Measurements from ENCODE around the gene GNAZ. TPM values are rescaled to one million over a fixed set of nuclear protein-coding genes. Genes with fewer than 3 reads are reported as not detected.

The GNAZ gene
- total RNA-seq, 1 experiment from 2014 or later: 0.82 TPM

GRCh38 chr22:23079240-23079768, 9.0 kb downstream of the GNAZ start:
- POLR2A ChIA-PET: no interaction called here
- intact Hi-C loops (cut with micrococcal nuclease): no loop called here
- DNase-seq (ENCODE audit: unreplicated experiment): no peak
- Mint-ChIP-seq H3K4me3 (ENCODE audit: unreplicated experiment) (no peak overlapping the region), H3K27ac (ENCODE audit: low read depth, unreplicated experiment) (no peak overlapping the region), H3K27me3 (ENCODE audit: insufficient read depth, unreplicated experiment) (no peaks in the 10 kb centered on the region), H3K36me3 (ENCODE audit: insufficient read depth, unreplicated experiment) (no peaks in the 10 kb centered on the region), H3K4me1 (ENCODE audit: insufficient read depth, unreplicated experiment) (no peaks in the 10 kb centered on the region), H3K9me3 (ENCODE audit: unreplicated experiment) (no peaks in the 10 kb centered on the region)
- TF ChIP-seq CTCF (IDR thresholded peaks at IDR 0.05; ENCODE audit: unreplicated experiment): no peak
- CTCF ChIA-PET: no interaction called here
- no TSS peak for BruUV-seq (replicated peaks)

- H3K36me3 Mint-ChIP-seq (ENCODE audit: insufficient read depth, unreplicated experiment): no peaks in the 10 kb centered on the region
- no peak for TF ChIP-seq CTCF (IDR thresholded peaks at IDR 0.05; ENCODE audit: unreplicated experiment)
- ChIA-PET POLR2A (no interaction called here), CTCF (interaction anchor here (1.0 kb wide), 1 partner anchor 121 kb away, joined by 3 read pairs; no protein-coding TSS in a partner anchor)
- H3K4me1 Mint-ChIP-seq (ENCODE audit: insufficient read depth, unreplicated experiment): no peaks in the 10 kb centered on the region
- no peak overlapping the region for H3K27ac Mint-ChIP-seq (ENCODE audit: low read depth, unreplicated experiment)
- H3K4me3 Mint-ChIP-seq (ENCODE audit: unreplicated experiment): no peak overlapping the region
- H3K27me3 Mint-ChIP-seq (ENCODE audit: insufficient read depth, unreplicated experiment): no peaks in the 10 kb centered on the region
- no peak for DNase-seq (ENCODE audit: unreplicated experiment)
- no peaks in the 10 kb centered on the region for H3K9me3 Mint-ChIP-seq (ENCODE audit: unreplicated experiment)
- intact Hi-C loops (cut with micrococcal nuclease): no loop called here
- no TSS peak for BruUV-seq (replicated peaks)
Measured at GRCh38 chr22:23079814-23080521, 9.6 kb downstream of the GNAZ start.

- ChIA-PET CTCF (interaction anchor here (1.0 kb wide), 1 partner anchor 122 kb away, joined by 3 read pairs; no protein-coding TSS in a partner anchor), POLR2A (no interaction called here)
- no TSS peak for BruUV-seq (replicated peaks)
- Mint-ChIP-seq H3K36me3 (ENCODE audit: insufficient read depth, unreplicated experiment) (no peaks in the 10 kb centered on the region), H3K27ac (ENCODE audit: low read depth, unreplicated experiment) (no peak overlapping the region), H3K9me3 (ENCODE audit: unreplicated experiment) (no peaks in the 10 kb centered on the region), H3K4me1 (ENCODE audit: insufficient read depth, unreplicated experiment) (no peaks in the 10 kb centered on the region), H3K4me3 (ENCODE audit: unreplicated experiment) (no peak overlapping the region), H3K27me3 (ENCODE audit: insufficient read depth, unreplicated experiment) (no peaks in the 10 kb centered on the region)
- intact Hi-C loops (cut with micrococcal nuclease): no loop called here
- no peak for DNase-seq (ENCODE audit: unreplicated experiment)
- TF ChIP-seq CTCF (IDR thresholded peaks at IDR 0.05; ENCODE audit: unreplicated experiment): no peak
Measured at GRCh38 chr22:23080613-23081290, 10.4 kb downstream of the GNAZ start.

GRCh38 chr22:23082534-23083314, 12.4 kb downstream of the GNAZ start:
- Mint-ChIP-seq H3K9me3 (ENCODE audit: unreplicated experiment) (no peaks in the 10 kb centered on the region), H3K4me3 (ENCODE audit: unreplicated experiment) (no peak overlapping the region), H3K27ac (ENCODE audit: low read depth, unreplicated experiment) (no peak overlapping the region), H3K27me3 (ENCODE audit: insufficient read depth, unreplicated experiment) (no peaks in the 10 kb centered on the region), H3K4me1 (ENCODE audit: insufficient read depth, unreplicated experiment) (no peaks in the 10 kb centered on the region), H3K36me3 (ENCODE audit: insufficient read depth, unreplicated experiment) (no peaks in the 10 kb centered on the region)
- POLR2A ChIA-PET: no interaction called here
- no peak for DNase-seq (ENCODE audit: unreplicated experiment)
- no TSS peak for BruUV-seq (replicated peaks)
- no peak for TF ChIP-seq CTCF (IDR thresholded peaks at IDR 0.05; ENCODE audit: unreplicated experiment)
- intact Hi-C loops (cut with micrococcal nuclease): no loop called here
- CTCF ChIA-PET: interaction anchor here (0.5 kb wide), 1 partner anchor 123 kb away, joined by 3 read pairs; no protein-coding TSS in a partner anchor
